Head of caudate nucleus (tissue), 42 donors: Measurements from ENCODE around the gene KATNAL2.
A peak's percentile ranks its signal among the peaks of the same experiment; 100 is the strongest.

Experiments
- DNase-seq, 42 donors: peaks; one replicate each; pipeline versions ENCODE4 v3.0.0 to v3.0.0-alpha.2; 2020 to 2021; ENCODE audit warnings: mixed read lengths in 7 of 42
- intact Hi-C: fragments of 100-400 bp; cut with DNase I; formaldehyde crosslinking; loops from one replicate; pipeline ENCODE4 v1.15.0; 2022

KATNAL2 gene

DNA sequence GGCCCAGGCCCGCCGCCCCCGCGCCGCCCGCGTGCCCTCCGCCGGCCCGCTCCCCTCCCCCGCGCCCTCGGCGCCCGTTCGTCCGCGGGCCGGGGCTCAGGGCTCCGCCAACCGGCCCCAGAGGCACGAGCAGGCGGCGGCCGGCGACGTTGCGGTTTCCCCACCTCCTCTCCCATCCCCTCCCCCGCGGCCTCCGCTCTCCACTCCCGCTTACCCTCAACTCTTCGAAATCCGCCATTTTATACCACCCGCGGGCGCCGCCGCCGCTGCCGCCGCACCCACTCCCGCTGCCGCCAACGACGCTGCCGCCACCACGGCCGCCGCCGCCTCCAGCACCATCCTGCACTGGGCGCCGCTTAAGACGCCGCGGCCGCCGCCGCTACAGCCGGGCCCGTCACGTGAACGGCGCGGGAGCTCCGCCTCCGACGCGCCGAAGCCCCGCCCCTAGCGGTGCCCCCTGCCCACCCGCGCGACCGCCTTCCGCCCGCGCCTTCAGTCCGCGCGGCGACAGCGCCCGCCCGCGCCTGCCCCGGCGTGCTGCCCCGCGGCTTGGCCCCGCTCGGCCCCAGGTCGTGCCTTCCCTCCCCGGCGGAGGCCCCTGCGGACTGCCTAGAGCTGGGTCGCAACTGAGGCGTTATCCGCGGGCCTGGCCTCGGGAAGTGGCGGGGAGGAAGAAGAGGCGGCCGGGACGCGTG is at the start of gene KATNAL2, which contains the start of gene PIAS2:
Gene KATNAL2, plus strand, starts transcription at position 495 of the 695 bp plus-strand sequence. CDS start 29,271 bp downstream, outside the sequence.
Gene PIAS2, minus strand, starts transcription at position 400 of the 695 bp plus-strand sequence. Its CDS starts 162 bp downstream, at position 238.
- DNase-seq: peak; percentile 58 to 94 (median 87)

GRCh38 chr18:46868169-46868921 is 49.1 kb upstream of the KATNAL2 start:
- DNase-seq: no peak
- intact Hi-C loops: no loop called here

More for the DNA sequence above, at the start of gene KATNAL2, which contains the start of gene PIAS2:
- intact Hi-C loops: loop anchor here (10.0 kb wide), 1 partner anchor 162 kb away; the partner anchor contains the start of gene ST8SIA5

- no peak for DNase-seq
- intact Hi-C loops: no loop called here
Measured at GRCh38 chr18:46877329-46877987, 39.9 kb upstream of the KATNAL2 start.

GRCh38 chr18:46883180-46883579 is 34.2 kb upstream of the KATNAL2 start:
- no peak for DNase-seq
- intact Hi-C loops: no loop called here

GRCh38 chr18:46886893-46887292 is 30.5 kb upstream of the KATNAL2 start:
- DNase-seq: no peak
- intact Hi-C loops: no loop called here

GRCh38 chr18:46888965-46889364 is 28.4 kb upstream of the KATNAL2 start:
- intact Hi-C loops: no loop called here
- DNase-seq: no peak

DNA sequence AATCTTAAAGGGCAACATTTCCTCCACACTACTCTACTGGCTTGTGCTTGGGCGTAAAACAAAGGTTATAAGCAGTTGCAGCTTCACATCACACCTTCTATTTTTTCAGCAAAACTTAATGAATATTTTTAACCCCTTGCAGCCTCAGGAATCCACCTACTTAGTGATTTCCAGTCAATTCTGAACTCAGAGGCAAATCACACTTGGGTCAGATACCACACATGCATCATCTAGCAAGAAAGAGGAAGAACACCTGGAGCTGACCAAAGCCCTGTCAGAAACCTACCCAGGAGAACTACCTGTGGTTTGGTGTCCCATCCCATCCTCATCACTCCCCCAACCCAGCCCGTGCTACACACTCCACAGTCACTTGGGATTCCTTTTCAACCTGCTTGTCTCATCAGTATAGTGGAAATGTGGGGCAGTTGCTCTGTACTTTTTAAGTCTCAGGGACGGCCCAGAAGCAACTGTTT is 25.6 kb upstream of the KATNAL2 start:
- DNase-seq: no peak
- intact Hi-C loops: no loop called here

DNA sequence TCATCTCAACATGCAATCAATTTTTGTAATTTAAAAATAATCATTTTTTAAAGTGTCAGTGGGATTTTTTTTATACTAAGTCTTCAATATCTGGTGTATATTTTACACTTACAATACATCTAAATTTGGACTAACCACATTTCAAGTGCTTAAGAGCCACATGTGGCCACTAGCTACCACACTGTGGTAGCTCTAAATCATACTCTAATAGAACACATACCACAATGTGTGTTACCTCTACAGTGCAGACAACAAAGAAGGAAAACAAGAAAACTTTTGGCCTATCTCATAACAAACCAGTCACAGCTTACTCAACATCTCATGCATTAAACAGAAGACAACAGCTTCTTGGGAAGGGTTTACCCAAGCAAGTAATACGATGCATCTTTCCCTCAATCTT is 24.6 kb upstream of the KATNAL2 start:
- DNase-seq: no peak
- intact Hi-C loops: no loop called here

- DNase-seq: no peak
- intact Hi-C loops: no loop called here
Measured at GRCh38 chr18:46893360-46893759, 24.0 kb upstream of the KATNAL2 start.

- intact Hi-C loops: no loop called here
- no peak for DNase-seq
Measured at GRCh38 chr18:46894124-46894523, 23.3 kb upstream of the KATNAL2 start.

DNA sequence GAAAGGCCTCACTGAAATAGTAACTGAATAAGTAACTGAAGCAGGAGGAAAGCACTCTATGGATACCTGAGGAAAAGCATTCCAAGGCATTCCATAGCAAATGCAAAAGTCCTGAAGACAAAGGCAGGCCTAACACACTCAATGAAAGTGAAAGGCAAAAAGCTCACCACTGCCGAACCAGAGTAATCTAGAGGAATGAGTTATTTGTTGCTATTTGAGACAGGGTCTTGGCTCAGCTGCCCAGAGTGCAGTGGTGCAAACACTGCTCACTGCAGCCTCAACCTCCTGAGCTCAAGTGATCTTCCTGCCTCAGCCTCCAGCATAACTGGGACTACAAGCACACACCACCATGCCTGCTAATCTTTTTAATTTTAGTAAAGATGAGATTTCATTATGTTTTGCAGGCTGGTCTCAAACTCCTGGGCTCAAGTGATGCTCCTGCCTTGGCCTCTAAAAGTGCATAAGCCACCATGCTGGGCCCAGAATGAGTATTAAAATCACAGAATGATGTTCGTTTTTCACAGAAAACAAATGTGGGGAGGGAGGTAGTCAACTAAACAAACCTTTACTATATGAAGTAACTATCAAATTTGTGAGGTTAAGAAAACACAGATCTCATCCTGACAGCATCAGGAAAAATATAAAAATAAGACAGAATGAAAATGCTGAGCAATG is 18.0 kb upstream of the KATNAL2 start:
- no peak for DNase-seq
- intact Hi-C loops: no loop called here

DNA sequence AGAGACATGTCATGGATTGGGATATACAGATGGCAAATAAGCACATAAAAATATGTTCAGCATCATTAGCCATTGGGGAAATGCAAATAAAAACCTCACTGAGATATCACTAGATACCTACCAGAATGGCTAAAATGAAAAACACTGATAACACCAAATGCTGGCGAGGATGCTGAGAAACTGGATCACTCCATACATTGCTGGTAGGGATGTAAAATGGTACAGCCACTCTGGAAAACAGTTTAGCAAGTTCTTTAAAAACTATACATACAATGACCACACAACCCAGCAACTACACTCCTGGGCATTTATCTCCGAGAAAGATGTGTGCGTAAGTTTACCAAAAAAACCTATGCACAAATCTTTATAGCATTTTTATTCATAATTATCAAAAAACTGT is 14.0 kb upstream of the KATNAL2 start:
- DNase-seq: no peak
- intact Hi-C loops: no loop called here

- no peak for DNase-seq
- intact Hi-C loops: no loop called here
Measured at GRCh38 chr18:46909497-46909896, 7.9 kb upstream of the KATNAL2 start.

GRCh38 chr18:46910856-46911255 is 6.5 kb upstream of the KATNAL2 start:
- intact Hi-C loops: loop anchor here (10.0 kb wide), 1 partner anchor 156 kb away; the partner anchor contains the start of gene ST8SIA5
- DNase-seq: no peak

GRCh38 chr18:46915800-46916550 is 1.4 kb upstream of the KATNAL2 start:
- intact Hi-C loops: loop anchor here (10.0 kb wide), 1 partner anchor 161 kb away; the partner anchor contains the start of gene ST8SIA5
- no peak for DNase-seq

GRCh38 chr18:46916551-46917107 is 773 bp upstream of the KATNAL2 start:
- DNase-seq: peak in 21 of 42 donors; percentile 3 to 53 (median 35)
- intact Hi-C loops: loop anchor here (10.0 kb wide), 1 partner anchor 162 kb away; the partner anchor contains the start of gene ST8SIA5

DNA sequence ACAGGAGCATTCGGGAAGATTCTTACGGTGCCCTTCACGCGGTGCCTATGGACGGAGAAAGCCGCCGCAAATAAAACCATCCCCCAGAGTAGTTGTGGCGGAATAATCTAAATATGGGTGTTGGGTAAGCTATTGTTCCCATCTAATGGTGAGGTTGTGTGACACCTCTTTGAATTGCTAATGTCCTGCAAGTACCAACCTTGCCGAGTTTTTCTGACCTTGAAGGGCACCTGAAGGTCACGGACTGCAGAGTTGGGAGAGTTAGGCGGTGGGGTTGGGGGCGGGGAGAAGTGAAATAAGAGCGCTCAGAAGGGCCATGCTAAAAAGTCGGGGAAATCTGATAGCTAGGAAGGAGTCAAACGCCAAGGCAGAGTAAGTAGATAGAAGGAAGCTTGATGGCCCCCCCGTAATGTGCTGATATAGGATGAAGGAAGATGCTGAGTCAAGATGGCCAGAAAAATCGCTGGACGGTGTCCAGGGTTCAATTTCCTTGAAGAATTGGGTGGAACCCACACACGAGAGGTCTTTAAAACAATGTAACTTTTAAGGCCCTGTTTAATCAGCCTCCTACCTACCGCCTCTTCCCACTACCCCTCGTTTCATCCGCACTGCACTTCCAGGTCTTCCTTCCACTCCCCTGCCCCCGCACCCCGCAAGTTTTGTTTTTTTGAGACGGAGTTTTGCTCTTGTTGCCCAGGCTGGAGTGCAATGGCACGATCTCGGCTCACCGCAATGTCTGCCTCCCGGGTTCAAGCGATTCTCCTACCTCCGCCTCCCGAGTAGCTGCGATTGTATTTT is 600 bp downstream of the KATNAL2 start:
- peak in 34 of 42 donors; percentile 6 to 69 (median 30) for DNase-seq
- intact Hi-C loops: loop anchor here (10.0 kb wide), 1 partner anchor 163 kb away; the partner anchor contains the start of gene ST8SIA5
